Measurements from ENCODE around the gene C15orf61. TPM values are rescaled to one million over a fixed set of nuclear protein-coding genes. Genes with fewer than 3 reads are reported as not detected.

The C15orf61 gene
- total RNA-seq, 1 donor from 2014 or later = 7.5 TPM

DNA sequence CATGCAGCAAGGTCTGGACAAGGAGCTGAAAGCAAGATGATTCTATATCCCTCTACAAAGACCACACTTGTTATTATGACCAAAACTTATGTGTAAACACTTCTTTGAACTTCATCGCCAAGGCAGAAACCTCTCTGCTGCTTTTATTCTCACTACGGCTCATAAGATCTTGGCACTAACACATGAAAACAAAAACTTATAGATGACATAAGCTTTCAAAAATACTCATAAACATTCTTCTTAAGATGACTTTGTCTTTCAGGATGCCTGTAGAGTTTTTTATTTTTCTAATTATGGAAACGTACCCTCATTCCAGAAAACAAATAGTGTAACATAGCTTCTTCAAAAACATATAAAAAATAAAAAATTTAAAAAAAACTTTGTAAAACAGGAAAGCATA lies 12.5 kb upstream of the C15orf61 start:
- no peak overlapping the region for H3K27ac Mint-ChIP-seq (ENCODE audit: unreplicated experiment)
- no peaks in the 10 kb centered on the region for H3K27me3 Mint-ChIP-seq (ENCODE audit: unreplicated experiment)
- H3K36me3 Mint-ChIP-seq (ENCODE audit: unreplicated experiment) = no peaks in the 10 kb centered on the region
- no peak for DNase-seq
- no peaks in the 10 kb centered on the region for H3K9me3 Mint-ChIP-seq (ENCODE audit: unreplicated experiment)
- TF ChIP-seq, protein P1, sequence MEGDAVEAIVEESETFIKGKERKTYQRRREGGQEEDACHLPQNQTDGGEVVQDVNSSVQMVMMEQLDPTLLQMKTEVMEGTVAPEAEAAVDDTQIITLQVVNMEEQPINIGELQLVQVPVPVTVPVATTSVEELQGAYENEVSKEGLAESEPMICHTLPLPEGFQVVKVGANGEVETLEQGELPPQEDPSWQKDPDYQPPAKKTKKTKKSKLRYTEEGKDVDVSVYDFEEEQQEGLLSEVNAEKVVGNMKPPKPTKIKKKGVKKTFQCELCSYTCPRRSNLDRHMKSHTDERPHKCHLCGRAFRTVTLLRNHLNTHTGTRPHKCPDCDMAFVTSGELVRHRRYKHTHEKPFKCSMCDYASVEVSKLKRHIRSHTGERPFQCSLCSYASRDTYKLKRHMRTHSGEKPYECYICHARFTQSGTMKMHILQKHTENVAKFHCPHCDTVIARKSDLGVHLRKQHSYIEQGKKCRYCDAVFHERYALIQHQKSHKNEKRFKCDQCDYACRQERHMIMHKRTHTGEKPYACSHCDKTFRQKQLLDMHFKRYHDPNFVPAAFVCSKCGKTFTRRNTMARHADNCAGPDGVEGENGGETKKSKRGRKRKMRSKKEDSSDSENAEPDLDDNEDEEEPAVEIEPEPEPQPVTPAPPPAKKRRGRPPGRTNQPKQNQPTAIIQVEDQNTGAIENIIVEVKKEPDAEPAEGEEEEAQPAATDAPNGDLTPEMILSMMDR (IDR thresholded peaks at IDR 0.05; ENCODE audit: partially characterized antibody, unreplicated experiment) = no peak
- H3K4me3 Mint-ChIP-seq (ENCODE audit: unreplicated experiment) = no peak overlapping the region
- H3K4me1 Mint-ChIP-seq (ENCODE audit: low read depth, unreplicated experiment) = peaks cover 15% of the 10 kb centered on the region

DNA sequence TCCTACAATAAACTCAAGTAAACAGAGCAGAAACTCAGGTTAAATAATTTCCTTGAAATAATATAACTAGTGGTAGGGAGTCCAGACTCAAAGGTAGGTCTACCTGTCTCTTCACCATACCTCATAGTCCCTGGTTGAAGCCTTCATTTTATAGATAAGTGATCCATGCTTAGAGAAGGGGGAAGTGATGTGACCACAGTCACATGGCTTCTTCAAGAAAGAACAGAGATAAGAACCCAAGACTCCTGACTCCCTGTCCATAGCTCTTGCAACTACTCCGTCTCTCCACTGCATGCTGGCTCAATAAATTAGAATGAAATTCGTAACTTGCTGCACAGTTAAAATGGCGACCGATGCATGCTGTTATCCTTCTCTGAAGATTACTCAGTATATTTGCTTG lies 11.0 kb upstream of the C15orf61 start:
- no peaks in the 10 kb centered on the region for H3K27me3 Mint-ChIP-seq (ENCODE audit: unreplicated experiment)
- no peaks in the 10 kb centered on the region for H3K36me3 Mint-ChIP-seq (ENCODE audit: unreplicated experiment)
- H3K4me1 Mint-ChIP-seq (ENCODE audit: low read depth, unreplicated experiment) = peaks cover 6% of the 10 kb centered on the region
- no peaks in the 10 kb centered on the region for H3K9me3 Mint-ChIP-seq (ENCODE audit: unreplicated experiment)
- DNase-seq = no peak
- no peak overlapping the region for H3K27ac Mint-ChIP-seq (ENCODE audit: unreplicated experiment)
- no peak overlapping the region for H3K4me3 Mint-ChIP-seq (ENCODE audit: unreplicated experiment)
- TF ChIP-seq, protein P1 (IDR thresholded peaks at IDR 0.05; ENCODE audit: partially characterized antibody, unreplicated experiment) = no peak

DNA sequence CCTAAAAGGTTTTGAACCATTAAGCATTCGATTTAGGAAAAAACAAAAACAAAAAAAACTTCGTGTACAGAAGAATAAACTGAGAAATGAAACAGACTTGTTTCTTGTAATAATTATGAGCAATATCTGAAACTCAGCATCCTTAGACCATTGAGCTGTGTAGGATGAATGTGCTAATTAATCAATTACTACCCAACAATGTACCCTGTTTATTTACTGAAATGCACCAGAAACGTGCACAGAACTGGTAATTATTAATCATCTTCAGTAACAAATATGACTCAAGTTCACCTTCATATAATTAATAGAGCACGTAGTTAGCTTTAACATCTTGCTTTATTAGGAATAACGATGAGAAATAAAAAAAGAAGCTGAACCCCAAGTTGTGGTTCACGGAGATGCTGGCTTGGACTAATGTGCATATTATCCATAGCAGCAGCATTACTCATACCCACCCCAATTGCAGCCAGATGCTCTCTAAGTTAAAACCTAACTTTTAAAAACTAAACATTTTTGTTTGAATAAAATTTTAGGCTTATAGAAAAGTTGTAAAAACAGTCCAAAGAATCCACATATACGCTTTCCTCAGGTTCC lies 10.2 kb upstream of the C15orf61 start:
- Mint-ChIP-seq H3K27me3 (ENCODE audit: unreplicated experiment) (no peaks in the 10 kb centered on the region), H3K4me1 (ENCODE audit: low read depth, unreplicated experiment) (no peaks in the 10 kb centered on the region), H3K27ac (ENCODE audit: unreplicated experiment) (no peak overlapping the region), H3K4me3 (ENCODE audit: unreplicated experiment) (no peak overlapping the region), H3K9me3 (ENCODE audit: unreplicated experiment) (no peaks in the 10 kb centered on the region), H3K36me3 (ENCODE audit: unreplicated experiment) (no peaks in the 10 kb centered on the region)
- TF ChIP-seq, protein P1 (IDR thresholded peaks at IDR 0.05; ENCODE audit: partially characterized antibody, unreplicated experiment) = no peak
- no peak for DNase-seq

DNA sequence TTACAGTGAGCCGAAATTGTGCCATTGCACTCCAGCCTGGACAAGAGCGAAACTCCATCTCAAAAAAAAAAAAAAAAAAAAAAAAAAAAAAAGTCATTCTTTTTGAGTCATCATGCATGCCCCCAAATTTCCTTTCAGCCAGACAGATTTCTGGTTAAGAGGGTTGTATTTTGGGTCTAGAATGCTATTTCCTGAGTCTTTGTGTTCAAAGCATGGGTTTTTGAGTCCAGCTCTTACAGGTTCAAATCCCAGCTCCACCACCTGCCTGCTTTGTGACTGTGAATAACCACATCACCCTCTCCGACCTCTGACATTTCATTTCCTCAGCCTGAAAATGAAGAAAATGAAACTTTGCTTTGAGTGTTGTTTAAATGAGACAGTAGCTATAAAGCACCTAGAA lies 9.3 kb upstream of the C15orf61 start:
- Mint-ChIP-seq H3K4me3 (ENCODE audit: unreplicated experiment) (no peak overlapping the region), H3K4me1 (ENCODE audit: low read depth, unreplicated experiment) (no peaks in the 10 kb centered on the region), H3K27ac (ENCODE audit: unreplicated experiment) (no peak overlapping the region), H3K9me3 (ENCODE audit: unreplicated experiment) (no peaks in the 10 kb centered on the region), H3K27me3 (ENCODE audit: unreplicated experiment) (no peaks in the 10 kb centered on the region), H3K36me3 (ENCODE audit: unreplicated experiment) (no peaks in the 10 kb centered on the region)
- TF ChIP-seq, protein P1 (IDR thresholded peaks at IDR 0.05; ENCODE audit: partially characterized antibody, unreplicated experiment) = no peak
- DNase-seq = no peak

DNA sequence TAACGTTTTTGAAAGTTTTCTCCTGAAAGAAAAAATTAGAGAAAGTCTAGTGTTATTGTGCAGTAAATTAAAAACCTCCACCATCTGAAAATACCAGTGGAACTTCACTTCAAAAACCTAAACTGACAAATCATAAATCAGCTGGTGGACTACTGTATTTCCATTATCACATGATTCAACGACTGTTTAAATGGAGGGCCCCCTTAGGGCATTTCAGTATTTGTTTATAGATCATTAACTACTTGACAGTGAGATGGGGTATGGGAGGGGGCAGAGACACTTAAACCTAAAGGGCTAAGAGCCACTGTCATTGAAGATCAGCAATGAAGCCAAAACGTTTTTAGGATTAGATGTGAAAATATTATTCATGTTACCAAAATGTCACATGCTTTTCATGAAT lies 8.8 kb upstream of the C15orf61 start:
- Mint-ChIP-seq H3K4me3 (ENCODE audit: unreplicated experiment) (no peak overlapping the region), H3K27ac (ENCODE audit: unreplicated experiment) (no peak overlapping the region), H3K36me3 (ENCODE audit: unreplicated experiment) (no peaks in the 10 kb centered on the region), H3K9me3 (ENCODE audit: unreplicated experiment) (no peaks in the 10 kb centered on the region), H3K27me3 (ENCODE audit: unreplicated experiment) (no peaks in the 10 kb centered on the region), H3K4me1 (ENCODE audit: low read depth, unreplicated experiment) (no peaks in the 10 kb centered on the region)
- DNase-seq = no peak
- TF ChIP-seq, protein P1 (IDR thresholded peaks at IDR 0.05; ENCODE audit: partially characterized antibody, unreplicated experiment) = no peak

All from glutamatergic neuron (in vitro differentiated cells).